T-helper 1 cell (primary cell): ENCODE results near the gene MBNL2.

ENCODE experiments used
- DNase-seq, 5 donors: peaks; one replicate each; pipeline ENCODE4 v3.0.0-alpha.2; 2012 to 2020

MBNL2 gene

DNA sequence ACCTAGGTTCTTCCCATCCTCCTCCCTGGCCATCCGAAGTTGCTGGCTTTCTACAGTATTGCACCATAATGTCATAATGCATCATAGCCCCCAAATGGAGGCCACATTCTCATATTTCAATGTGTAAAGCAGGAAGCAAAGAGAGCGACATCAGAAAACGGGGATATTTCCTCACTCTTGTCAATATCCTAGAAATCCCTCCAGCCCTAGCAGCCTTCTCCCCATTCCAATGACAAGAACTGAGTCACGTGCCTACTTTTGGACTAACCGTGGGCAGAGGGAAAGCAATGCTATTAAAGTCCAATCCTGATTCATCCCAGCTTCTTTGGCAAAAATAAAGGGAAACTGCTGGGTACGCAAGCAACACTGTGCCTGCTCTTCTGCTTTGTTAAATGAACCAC lies 207.5 kb downstream of the MBNL2 start:
- no peak for DNase-seq

GRCh38 chr13:97430296-97430695 lies 208.2 kb downstream of the MBNL2 start:
- DNase-seq: no peak

GRCh38 chr13:97431171-97431764 lies 209.1 kb downstream of the MBNL2 start:
- no peak for DNase-seq

- DNase-seq: no peak
These were observed 210.2 kb downstream of the MBNL2 start for GRCh38 chr13:97432232-97432916.

GRCh38 chr13:97432917-97433726 lies 211.0 kb downstream of the MBNL2 start:
- DNase-seq: peak; percentile 93 to 100 (median 95)

DNA sequence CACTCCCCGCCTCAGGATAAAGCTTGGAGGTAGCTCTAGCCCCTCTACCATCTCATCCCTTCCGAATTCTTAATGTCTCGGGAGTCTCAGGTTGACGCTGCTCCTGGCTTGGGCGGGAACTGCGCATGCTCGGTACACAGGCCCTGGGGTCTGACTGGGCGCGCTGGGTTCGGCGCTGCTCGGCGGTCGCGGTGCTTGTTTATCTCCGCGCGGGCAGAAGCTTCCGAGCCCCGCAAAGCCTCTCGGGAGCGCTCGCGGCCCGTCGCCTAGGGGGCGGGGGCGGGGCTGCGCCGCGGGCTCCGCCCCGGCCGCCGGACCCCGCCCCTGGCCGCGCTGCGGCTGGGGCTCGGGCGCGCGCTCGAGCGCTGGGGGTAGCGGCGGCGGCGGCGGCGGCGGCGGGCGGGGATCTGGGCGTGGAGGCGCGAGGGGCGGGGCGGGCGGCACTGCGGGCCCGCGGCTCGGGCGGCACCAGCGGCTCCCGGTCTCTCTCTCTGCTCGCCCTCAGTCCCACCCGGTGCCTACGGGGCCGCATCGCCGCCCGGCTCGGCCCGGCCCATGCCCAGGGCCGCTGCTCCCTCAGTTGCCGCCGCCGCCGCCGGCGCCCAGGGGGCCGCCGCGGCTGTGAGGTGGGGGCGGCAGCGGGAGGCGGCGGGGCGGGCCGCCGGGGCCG lies 211.7 kb downstream of the MBNL2 start, which contains the start of gene RAP2A:
Gene RAP2A (plus strand): TSS at position 443 of the 670 bp plus-strand sequence. CDS start 302 bp downstream, outside the sequence.
- DNase-seq: peak; percentile 83 to 95 (median 85)

GRCh38 chr13:97434397-97435201 lies 212.5 kb downstream of the MBNL2 start:
- DNase-seq: peak; percentile 16 to 45 (median 29)

- DNase-seq: no peak
These were observed 213.2 kb downstream of the MBNL2 start for GRCh38 chr13:97435323-97435722.

DNA sequence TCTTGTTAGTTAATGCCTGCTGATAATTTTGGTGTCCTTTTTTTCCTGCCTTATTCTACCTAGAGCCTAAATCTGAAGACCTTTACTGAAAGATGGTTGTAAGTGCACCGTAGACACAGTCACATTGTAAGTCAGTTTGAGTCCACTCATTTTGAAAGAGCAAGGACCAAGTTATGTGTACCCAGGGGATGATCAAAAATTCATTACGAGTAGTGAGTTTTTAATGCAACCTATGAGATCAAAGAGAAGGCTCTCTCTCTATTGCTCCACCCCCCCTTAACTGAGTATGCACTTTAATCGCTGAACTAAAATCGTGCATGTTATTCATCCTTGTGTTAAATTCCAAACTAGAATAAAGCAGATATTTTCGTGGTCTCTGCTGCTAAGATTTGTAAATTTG lies 213.7 kb downstream of the MBNL2 start:
- DNase-seq: peak in 1 of 5 donors; percentile 62

DNA sequence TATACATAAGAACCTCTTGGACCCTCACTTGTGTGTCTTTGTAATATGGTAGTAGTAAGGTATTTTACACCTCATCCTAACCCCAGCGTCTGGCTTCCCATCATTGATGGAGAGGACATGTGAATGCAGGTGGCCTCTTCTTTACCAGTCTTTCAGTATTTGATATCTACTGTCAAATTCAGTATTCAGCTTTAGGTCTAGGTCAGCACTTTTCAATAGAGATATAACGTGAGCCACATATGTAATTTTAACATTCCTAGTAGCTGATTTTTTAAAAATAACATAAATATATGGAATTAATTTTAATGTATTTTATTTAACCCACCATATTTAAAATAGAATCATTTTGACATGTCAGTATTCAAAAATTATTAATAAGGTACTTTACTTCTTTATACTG lies 214.7 kb downstream of the MBNL2 start:
- no peak for DNase-seq

DNA sequence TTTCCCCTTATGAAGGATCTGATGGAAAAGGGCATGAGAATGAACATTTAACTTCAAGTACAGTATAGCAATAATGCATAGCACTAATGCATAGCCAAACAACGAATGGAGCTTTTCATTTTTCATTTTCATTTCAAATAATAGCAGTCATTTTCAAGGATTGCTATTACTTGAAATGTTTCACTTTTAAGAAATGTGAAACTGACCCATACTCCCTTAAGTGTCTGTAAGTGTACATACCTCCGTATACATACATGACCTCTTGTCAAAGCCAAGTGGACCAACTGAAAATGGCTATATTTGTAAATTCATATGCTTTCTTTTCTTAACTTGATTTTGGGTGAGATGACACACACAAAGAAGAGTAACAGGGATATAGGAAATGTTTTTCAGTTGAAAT lies 215.6 kb downstream of the MBNL2 start:
- DNase-seq: no peak

DNA sequence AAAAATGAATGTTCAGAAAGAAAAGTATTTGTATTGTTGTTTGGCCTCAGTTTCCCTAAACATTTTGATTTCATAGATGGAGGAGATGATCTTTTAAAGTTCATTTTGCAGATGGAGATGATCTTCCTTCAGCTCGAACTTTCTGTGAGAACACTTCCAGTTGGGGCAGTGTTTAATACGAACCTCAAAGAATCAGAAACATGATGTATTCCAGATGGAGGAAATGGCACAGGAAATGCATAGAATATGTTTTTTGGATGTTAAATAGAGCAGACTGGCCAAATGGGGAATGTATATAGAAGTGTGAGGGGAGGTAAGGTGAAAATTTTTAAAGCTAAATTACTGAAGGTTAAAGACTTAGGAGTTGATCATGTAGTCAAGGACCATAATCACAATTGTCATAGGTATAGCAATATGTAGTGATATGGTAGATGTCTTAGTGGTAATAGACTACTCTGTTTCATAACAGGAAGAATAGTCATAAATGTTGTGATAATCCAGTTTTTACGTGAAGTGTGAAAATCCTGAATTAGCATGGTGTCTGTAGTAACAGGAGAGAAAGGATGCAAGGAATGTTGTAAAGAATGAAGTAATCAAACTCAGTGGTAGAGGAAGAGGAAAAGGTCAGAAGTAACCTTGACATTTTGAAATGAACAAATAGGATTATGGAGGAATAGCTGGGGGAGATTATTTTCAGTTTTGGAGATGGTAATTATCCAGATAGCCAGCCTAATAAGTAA lies 216.9 kb downstream of the MBNL2 start:
- DNase-seq: no peak

DNA sequence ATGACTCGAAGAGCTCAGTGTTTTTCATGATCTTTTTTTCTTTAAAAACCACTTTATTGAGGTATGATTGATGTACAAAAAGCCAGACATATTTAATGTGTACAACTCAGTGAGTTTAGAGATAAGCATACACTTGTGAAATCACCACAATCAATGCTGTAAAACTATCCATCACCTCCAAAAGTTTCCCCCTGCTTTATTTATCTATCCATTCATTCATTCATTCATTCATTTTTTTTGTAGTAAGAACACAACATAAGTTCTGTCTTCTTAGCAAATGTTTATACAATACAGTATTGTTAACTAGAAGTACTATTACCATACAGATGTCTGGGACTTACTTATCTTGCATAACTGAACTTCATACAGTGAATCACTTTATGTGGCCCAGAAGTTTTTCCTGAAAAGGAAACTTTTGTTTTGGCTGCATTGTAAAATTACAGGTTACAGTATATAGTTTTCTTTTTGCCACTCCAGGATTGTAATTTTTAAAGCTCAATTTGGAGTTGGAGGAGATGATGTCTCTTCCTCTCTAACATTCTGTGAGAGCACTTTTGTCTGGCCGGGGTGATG lies 218.6 kb downstream of the MBNL2 start:
- DNase-seq: no peak

DNA sequence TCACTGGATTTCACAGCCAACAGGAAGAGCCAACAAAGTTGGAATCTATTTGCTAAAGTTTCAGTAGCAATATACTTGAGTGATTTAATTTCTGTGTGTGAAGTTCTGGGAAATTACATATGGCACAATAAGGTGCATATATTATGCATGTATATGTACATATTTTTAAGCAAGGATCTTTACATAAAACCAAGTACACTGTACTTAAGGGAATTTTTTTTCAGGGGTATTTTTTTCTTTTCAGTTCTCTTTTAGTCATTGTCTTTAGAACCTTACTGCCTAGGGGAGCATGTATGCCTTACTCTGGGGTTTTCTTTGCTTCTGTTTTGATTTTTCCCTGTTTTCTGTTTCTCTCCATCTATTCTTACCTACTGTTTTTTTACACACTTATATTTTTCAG lies 219.2 kb downstream of the MBNL2 start:
- no peak for DNase-seq
